GM18870 (cell line): Measurements from ENCODE around the gene UBR2.

Experiments used
- ATAC-seq: cut with Tn5 transposase; IDR thresholded peaks from one replicate; pipeline ENCODE4 v1.9.1; 2021; ENCODE audit warnings: moderate library complexity; ENCODE audit not compliant: unreplicated experiment

Gene UBR2

DNA sequence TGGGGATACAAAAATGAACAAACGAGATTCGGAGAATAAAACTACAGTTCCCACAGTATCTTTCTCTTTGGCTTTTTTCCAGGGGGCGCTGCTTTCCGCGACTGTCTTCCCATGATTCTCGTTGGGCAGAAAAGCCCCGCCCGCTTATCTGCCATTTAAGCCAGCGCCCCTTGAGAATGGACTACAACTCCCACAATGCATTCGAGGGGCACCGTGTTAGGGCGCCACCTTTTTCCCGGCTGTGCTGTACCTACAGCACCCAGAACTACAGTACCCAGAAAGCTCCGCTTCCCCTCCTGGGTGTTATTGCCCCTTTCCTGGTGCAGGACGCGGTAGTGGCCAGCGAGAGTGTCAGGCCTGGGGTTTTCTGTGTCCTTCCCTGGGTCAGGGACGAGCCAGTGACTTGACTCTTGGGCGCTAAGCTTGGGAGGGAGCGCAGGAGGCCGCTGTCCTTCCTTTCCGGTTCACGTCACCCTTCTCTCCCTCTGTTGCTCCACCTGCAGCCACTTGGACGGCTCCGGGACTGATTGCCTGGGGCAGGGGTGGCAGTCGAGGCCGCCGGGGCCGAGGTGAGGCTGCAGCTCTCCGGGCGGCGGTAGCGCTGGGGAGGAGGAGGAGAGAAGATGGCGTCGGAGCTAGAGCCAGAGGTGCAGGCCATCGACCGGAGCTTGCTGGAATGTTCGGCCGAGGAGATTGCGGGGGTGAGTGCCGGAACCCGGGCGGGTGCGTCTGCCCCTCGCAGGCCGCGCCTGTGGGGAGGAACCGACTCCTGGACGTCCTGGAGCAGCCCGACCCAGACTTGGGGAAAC, at the start of gene UBR2:
Gene UBR2 (plus strand): TSS at position 333 of the 809 bp plus-strand sequence. CDS start 291 bp downstream, at position 624.
- peak; percentile 89 for ATAC-seq

DNA sequence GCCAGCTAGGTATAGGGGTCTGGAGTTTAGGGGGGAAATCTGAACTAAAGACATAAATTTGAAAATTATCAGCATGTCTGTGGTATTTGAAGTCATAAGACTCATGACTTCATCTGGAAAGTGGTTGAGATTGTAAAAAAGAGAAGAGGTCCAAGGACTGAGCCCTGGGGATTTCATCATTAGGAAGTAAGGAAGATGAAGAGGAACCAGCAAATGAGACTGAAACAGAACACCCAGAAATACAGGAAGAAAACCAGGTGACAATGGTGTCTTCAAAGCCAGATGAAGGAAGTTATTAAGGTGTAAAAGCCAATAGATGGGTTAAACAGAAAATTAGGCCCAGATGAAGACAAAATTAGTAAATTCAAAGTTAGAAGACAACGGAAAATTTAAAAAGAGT, 49.1 kb upstream of the UBR2 start:
- no peak for ATAC-seq

DNA sequence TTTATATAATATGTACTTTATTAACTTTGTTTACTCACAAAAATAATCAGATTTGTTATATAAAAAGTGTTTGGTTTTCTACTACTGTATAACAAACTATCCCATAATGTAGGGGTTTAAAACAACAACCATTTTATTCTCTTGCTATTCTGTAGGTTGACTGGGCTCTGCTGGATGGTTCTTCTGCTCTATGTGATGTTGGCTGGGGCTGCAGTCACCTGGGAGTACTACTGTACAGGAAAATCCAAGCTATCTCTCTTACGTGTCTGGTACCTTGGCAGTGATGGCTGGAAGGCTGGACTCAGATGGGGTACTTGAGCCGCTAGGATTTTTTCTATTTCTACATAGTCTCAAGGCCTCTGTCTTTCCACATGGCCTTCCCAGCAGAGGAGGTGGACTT, 44.0 kb upstream of the UBR2 start:
- ATAC-seq: no peak

DNA sequence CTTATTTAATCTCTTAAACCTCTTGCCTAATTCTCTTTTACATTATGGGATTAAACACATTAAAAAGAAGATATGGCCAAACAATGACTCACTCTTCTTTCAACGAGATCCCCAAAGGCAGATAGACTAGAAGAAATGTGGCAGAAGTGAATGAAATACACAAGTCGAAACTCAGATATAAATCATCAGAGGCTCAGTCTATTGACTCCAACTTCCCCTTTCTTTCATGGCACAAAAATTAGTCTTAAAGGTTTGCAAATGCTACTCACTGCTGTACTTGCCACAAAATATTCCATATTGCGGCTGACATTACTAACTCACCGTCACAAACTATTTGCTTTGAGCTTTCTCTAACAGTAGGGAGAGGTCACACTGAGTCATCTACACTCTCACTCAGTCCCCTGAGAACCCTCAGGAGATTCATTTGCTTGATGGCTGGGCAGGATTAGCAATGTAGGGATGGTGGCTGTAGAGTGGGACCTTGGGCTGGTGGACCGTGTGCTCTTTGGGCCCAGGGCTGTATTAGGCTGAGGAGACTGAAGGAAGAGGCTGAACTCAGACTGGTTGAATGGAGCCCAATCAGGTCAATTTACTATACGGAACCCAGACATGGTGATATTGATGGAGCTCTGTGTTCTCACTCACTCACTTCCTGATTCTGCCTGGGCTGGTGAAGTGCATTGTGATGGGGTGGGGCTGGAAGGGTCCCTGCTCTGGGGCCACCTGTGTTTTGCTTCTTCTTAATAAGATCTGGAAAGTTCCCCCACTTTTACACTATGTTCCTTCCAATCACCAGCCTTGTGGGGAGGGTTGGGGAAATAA, 42.8 kb upstream of the UBR2 start:
- peak; percentile 69 for ATAC-seq

DNA sequence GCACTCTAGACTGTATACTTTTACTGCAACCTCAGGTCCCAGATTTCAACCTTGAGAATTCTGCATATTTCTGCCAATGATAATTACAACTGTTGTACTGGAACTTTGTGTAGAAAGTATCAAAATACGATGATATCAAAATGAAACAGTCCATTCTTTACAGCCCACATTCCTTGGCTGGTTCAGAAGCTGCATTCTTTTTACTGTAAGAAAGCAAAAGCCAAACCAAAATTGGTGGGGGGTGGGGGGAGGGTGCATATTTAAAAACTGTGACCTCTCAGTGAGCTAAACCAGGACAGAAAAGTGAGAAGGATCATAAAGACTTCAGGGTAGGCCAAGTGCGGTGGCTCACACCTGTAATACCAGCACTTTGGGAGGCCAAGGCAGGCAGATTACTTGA, 41.8 kb upstream of the UBR2 start:
- ATAC-seq: no peak

DNA sequence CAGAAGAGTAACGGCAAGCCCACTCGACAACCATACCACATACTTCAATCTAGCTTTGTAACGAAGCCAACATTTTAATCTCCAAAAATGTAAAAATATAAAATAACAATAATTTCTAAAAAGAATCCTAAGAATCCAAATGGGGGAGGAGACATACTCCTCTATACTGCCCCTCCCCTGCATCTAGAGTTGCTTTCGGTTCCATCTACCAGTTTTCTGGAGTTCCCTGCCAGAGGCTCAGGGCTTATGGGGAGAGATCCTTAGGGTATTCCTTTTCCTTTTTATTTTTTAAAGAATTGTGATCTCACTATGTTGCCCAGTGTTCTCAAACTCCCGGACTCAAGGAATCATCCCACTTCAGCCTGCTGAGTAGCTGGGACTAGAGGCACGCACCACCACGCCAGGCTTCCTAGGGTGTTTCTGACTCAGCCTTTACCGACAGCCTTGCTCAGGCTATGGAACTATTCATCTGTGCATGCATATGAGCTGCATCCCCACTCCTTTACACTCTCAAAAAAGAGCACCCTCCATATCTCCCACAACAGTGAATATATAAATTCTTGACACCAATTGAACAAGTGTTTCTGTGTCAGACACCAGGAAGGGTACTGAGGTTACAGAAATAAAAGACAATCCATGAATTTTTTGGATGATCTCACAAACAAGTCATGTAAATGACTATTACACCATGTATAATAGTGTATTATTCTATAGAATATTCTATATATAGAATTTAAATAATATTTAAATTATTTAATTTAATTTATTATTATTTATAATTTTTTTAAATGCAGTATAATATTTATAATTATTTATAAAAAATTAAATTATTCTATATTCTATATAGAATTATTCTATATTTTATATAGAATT, 40.7 kb upstream of the UBR2 start:
- ATAC-seq: no peak

DNA sequence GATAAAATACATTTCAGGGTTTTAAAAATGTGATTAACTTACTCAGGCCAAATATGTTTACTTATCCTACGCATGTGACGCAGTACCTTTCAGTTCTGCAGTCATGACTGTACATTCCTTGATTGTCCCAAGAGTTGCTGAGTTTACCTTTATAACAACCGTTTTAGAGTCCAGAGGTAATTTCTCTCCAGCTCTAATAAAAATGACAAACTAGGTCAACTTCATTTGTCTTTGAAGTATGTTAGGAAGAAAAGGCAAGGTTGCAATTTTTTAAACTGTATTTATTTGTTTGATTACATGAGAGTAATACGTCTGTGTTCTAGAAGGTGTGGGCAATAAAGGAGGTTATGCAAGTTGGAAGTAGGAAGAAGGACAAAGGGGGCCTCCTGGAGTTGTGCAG, 38.6 kb upstream of the UBR2 start:
- ATAC-seq: no peak

DNA sequence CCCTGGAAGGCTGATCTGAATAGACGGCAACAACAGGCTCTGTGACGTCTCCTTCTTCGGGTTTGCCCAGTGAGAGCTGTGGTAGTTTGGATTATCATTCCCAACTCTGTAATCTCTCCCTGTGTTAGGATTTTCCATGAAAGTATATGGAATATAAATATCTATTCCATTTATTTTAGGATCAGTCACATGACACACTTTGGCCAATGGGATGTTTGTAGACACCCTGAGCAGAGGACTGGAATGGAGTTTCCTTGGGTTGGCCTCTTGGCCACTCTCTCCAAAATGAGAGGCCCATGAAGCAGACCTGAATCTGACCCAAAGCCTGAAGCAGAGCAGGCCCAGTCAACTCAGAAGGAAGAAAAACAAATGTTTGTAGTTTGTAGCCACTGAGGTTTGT, 37.2 kb upstream of the UBR2 start:
- ATAC-seq: no peak

DNA sequence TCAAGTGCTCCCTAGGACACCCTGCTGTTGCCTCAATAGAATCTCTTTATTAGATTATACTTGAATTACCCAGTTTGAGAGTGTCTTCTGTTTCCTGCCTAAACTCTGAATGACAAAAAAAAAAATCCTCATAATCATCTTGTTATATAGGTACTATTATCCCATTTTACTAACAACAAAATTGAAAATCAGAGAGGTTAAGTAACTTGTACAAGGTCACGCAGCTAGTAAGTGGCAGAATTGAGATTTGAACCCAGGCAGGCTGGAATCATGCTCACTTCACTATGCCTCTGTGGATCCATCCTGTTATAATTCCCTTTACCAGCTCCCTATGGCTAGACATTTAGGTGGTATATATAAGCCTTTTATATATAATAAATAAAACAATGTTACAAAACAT, 36.6 kb upstream of the UBR2 start:
- no peak for ATAC-seq

DNA sequence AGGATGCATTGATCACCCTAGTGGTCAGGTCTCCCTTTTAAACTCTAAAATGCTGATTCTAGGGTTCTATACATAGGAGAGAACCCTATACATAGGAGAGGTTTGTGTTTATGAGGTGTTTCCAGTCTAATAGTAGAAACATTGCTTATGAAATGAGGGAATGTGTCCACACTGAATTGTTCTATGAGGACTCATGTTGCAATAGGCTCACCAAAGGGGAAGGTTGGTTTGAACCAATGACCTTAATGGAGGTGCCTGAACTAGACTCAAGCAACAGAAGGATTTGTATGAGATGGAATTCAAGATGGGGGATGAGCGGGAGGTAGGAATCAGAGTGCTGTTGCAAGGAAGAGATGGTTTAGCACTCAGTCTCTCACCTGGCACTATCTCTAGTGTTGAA, 33.5 kb upstream of the UBR2 start:
- no peak for ATAC-seq

DNA sequence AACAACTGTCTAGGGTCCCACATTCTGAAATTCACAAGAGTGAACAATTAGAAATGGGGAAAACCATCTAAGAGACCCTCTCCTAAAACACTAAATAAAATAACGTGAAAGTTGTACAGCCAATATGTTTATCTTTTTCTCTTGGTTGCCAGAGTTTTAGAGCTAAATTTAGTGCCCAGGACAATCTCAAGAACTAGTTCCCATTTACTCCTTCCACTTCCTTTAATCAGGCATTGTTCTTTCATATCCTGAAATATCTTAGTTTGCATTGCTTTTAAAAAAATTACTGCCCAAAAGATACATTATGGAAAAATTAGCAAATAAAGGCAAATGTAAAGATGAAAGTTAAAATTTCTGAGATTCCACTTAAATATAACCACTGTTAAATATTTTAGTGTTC, 33.1 kb upstream of the UBR2 start:
- no peak for ATAC-seq

DNA sequence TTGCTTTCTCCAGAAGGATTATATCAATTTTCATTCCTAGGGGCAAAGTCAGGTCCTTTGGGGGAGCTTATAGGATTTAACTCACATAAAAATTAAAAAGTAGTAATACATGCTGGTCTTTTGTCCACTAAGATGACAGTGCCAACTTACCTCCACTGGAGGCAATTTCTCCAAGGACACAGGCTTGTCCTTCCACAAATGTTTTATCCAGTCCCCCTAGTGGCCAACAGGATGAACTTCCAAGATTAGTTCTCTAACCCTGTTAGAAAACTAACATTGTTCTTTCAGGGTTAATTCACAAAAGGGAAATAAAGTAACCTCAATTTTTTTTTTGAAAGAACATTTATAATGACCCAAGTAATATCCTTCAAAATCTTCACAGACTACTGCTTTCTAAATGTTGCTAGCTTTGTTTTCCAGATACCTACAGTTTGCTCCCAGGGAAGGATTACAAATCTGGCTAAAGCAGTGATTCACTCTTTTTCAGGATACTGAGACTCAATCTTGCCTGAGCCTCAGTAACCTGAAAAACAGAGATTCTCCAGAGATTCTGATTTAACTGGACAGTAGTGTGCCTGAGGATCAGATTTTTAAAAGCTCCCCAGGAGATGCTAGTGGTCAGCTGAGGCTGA, 31.7 kb upstream of the UBR2 start:
- ATAC-seq: no peak

DNA sequence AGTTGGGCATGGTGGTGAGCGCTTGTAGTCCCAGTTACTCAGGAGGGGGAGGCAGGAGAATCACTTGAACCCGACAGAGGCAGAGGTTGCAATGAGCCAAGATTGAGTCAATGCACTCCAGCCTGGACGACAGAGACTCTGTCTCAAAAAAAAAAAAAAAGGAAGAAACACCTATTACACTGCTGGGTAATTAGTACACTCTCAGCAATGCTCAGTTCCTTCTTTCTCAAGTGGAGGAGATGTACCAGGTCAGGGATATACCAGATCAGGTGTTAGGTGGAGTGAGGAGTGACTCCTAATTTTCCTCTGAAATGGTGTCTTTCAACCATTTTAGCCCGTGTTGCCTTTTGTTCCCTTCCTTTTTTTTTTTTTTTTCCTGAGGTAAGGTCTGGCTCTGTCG, 30.0 kb upstream of the UBR2 start:
- no peak for ATAC-seq

DNA sequence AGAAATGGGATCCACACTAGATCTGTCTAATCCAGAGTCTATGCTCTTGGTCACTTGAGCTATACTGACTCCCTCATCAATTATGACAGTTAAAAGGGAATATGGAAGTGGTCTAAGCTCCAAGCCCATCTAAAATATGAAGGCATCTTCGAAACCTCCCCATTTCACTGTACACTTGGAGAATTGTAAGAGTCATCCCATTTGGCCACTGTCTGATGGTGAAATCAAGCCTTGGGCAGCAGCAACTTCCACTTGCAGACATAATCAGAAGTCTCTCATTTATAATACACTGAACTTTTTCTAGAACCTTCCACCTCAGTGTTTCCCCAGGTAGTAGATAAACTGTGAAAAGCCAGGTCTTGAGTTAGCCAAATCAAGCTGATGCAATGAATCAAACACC, 26.3 kb upstream of the UBR2 start:
- no peak for ATAC-seq

DNA sequence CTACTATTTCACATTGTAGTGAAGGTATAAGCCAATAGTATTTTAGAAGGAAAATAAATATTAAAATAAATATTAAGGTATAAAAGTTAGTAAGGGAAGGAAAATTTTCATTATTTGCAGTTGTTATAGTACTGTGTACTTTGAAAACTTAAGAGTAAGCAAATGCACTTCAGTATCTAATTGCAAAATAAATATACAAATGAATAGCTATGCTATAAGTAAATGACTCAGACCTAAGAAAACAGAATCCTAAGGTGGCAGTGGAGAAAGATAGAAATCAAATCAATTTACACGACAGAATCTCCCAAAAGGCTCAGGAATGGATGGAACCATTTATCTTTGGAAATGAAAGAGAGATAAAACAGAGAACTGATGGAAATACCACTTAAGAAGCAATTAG, 24.7 kb upstream of the UBR2 start:
- no peak for ATAC-seq

DNA sequence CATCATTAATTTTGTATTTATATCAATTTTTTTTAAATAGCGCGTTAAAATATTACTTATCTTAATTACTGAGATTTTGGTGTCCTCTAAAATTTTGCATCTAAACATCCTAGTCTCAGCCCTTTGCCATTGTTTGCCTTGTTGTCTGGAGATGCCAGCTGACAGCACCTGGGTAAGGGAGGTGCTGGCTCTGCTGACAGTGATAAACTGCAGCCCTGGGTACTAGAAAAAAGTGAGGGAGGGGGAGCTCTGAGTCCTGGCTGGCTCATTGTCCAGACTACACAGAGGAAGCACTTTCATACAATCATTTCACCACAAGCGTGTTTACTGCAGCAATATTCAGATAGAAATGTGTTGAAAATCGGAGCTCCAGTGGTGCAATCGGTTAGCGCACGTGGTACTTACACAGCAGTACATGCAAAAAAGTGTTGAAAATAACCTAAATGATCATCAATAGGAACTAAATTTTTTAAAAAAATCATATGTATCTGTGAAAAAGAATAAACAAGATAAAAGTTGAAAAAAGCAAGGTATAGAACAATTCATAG, 18.5 kb upstream of the UBR2 start:
- no peak for ATAC-seq

DNA sequence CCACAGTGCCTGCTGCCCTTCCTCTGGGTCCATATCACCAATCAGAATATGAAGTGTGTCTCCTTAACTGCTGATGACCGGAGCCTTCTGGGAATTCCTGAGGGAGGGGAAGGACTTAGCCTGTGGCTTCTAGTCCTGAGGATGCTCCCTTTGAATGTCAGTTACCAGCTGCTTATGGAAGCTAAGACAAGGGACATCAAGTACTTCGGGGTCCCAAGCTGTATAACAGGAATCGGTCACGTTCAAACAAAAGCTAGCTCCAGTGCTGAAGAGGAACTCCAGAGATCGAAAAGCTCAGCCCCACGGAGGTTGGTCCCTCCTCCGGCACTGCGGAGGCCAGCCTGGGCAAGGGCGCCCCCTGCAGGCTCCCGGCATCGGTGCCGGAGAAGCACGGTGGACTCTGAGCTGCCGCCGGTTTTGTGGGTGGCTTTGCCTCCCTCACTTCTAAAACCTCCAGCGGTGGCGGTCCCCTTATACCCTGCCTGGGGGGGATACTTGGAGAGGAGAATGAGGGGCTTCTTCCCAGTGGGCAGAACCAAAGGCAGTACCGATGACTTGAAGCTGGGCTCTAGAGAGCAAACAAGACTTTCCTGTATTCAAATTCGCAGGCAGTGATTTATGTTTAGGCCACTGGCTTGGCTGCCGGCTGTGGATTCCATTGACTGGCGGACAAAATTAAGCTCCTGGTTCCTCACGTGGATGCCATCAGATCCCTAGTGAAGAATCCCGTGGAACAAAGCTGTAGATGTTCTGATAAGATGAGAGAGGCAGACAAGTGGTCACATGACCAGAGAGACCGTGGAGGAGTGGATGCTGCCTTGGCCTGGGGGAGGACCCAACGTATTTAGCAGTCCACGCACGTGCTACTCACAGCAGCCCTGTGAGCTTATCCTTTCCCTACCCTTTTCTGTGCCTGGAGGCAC, 16.2 kb upstream of the UBR2 start:
- no peak for ATAC-seq

DNA sequence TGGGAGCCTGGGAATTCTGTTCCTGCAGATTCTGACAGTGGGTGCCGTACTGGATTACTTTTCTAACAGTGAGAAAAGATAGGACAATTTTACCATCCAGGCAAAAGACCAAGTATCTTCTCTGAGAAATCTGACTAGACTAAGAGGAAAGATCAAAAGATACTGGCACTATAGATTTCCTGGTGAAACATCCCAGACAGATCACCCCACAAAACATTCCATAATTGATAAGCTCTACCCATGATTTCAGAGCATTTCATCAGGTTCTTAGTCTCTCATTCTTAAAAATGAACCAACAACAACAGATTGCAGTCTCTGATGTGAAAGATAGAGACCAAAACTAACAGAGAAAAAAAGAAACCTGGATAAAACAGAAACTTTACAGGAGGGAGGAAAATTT, 13.6 kb upstream of the UBR2 start:
- no peak for ATAC-seq

DNA sequence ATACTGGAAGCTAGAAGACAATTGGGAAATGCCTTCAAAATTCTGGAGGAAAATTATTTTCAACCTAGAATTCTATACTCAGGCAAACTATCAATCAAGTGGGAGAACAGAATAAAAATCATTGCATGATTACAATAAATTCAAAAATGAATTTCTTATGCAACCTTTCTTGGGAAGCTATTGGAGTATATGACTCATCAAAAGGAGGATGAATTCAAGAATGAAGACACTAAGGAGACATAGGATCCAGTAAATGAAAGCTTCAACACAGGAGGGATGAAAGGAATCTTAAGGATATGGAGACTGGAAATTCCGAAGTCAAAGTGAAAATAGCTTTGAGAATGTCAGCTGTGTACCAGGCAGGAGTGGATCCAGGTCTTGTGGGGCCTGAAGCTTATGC, 12.6 kb upstream of the UBR2 start:
- ATAC-seq: no peak

DNA sequence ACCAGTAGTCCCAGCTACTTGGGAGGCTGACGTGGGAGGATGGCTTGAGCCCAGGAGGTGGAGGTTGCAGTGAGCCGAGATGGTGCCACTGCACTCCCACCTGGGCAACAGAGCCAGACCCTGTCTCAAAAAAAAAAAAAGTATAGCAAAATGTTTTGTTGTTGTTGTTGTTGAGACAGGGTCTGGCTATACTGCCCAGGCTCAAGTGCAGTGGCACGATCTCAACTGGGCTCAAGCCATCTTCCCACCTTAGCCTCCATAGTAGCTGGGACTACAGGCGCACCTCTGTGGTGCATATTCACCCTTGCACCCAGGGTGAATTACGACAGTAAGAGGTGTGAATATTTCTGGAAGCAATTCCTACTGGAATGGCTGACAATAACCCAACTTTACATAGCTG, 11.4 kb upstream of the UBR2 start:
- no peak for ATAC-seq
